Activated T-cell treated with anti-CD3 and anti-CD28 coated beads, Interleukin-2, amount 50 U/mL, for 1 hour (primary cell): Measurements from ENCODE around the gene BICD1.
"Not testable (repeated sequence)": the region's sequence is repeated elsewhere in the genome, so short reads cannot be mapped to it uniquely, and the experiment has no call there.

Experiments
- DNase-seq: peaks from one replicate; pipeline ENCODE4 v3.0.0-alpha.2; 2020

Gene BICD1

GRCh38 chr12:32196250-32197198, 89.9 kb downstream of the BICD1 start:
- no peak for DNase-seq

- DNase-seq, result no peak
Measured at GRCh38 chr12:32197421-32197820, 90.8 kb downstream of the BICD1 start.

GRCh38 chr12:32198555-32198954, 91.9 kb downstream of the BICD1 start:
- DNase-seq, result no peak

- no peak for DNase-seq
Measured at GRCh38 chr12:32201096-32201495, 94.4 kb downstream of the BICD1 start.

GRCh38 chr12:32201976-32202375, 95.3 kb downstream of the BICD1 start:
- DNase-seq, result no peak

- DNase-seq, result no peak
Measured at GRCh38 chr12:32205731-32206130, 99.1 kb downstream of the BICD1 start.

- DNase-seq, result no peak
Measured at GRCh38 chr12:32208355-32208754, 101.7 kb downstream of the BICD1 start.

GRCh38 chr12:32211066-32211899, 104.6 kb downstream of the BICD1 start:
- no peak for DNase-seq

- DNase-seq, result no peak
Measured at GRCh38 chr12:32211900-32212156, 105.2 kb downstream of the BICD1 start.

GRCh38 chr12:32214723-32215122, 108.1 kb downstream of the BICD1 start:
- no peak for DNase-seq

GRCh38 chr12:32217354-32218310, 111.0 kb downstream of the BICD1 start:
- no peak for DNase-seq

- no peak for DNase-seq
Measured at GRCh38 chr12:32223941-32224340, 117.3 kb downstream of the BICD1 start.

- no peak for DNase-seq
Measured at GRCh38 chr12:32226768-32227167, 120.1 kb downstream of the BICD1 start.

GRCh38 chr12:32229971-32230612, 123.4 kb downstream of the BICD1 start:
- DNase-seq, result no peak

GRCh38 chr12:32230613-32230993, 124.0 kb downstream of the BICD1 start:
- no peak for DNase-seq

- DNase-seq, result not testable (repeated sequence)
Measured at GRCh38 chr12:32231361-32231760, 124.7 kb downstream of the BICD1 start.

GRCh38 chr12:32233568-32233967, 126.9 kb downstream of the BICD1 start:
- DNase-seq, result no peak

- DNase-seq, result no peak
Measured at GRCh38 chr12:32235251-32235650, 128.6 kb downstream of the BICD1 start.

- no peak for DNase-seq
Measured at GRCh38 chr12:32240162-32240561, 133.5 kb downstream of the BICD1 start.

- DNase-seq, result no peak
Measured at GRCh38 chr12:32240831-32241230, 134.2 kb downstream of the BICD1 start.

- DNase-seq, result no peak
Measured at GRCh38 chr12:32242641-32243040, 136.0 kb downstream of the BICD1 start.

GRCh38 chr12:32248441-32249140, 141.9 kb downstream of the BICD1 start:
- DNase-seq, result no peak
